NCI-H1436 treated with DMSO at 0.1 percent for 48 hours (cell line): ENCODE results near the gene BAIAP3.

Source experiments
- DNase-seq: peaks from one replicate; lab custom pipeline; 2025; lab: John Stamatoyannopoulos, UW

The BAIAP3 gene

DNA sequence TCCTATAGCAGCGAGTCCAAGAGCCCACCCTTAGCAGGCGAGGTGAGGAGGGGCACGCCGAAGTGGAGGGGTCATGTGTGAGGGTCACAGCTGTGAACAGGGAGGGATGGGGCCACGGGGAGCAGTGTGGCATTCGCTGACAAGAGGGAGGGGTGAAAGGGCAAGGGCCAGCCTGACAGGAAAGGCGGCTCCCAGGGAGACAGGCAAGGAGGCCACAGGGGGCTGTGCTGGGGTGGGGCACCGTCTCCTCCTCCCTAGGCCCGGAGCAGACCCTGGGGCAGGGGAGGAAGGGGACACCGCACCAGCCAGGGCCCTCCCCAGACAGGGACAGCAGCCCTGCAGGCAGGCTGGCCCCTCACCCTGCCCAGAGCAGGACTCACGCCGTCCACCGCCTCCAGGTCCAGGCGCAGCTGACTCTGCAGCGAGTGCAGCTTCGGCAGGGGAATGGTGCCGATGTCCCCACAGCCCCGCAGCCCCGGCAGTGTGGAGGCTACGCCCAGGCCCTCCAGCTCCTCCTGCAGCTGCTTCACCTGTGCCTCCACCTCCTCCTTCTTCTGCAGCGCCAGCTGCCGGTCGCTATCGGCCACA is 33.4 kb downstream of the BAIAP3 start:
- DNase-seq, result no peak

DNA sequence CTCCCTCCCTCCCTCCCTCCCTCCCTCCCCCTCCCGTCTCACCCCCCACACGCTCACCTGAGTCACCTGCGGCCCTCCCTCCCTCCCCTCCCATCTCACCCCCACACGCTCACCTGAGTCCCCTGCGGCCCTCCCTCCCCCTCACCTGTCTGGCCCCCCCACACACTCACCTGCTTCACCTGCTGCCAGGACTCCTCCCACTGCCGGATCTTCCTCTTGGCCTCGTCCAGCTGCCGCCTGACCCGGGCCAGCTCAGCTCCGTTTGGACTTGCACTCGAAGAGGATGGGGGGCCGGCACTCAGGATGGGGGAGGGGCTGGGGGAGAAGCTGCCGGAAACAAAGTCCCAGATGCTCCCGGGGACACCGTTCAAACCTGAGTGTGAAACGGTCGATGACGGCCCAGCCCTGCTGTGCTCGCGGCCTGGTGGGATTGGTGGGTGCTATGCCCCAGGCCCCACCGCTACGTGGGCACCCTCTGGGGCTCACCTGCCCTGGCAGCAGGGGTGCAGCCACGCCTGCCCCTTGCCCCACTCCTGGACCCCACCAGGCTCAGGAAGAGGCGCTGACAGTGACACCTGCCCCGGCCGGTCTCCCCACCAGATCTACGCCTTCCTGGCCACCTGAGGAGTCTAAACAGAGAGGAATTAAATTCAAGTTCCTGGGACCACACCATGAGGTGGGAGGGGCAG is 34.2 kb downstream of the BAIAP3 start:
- DNase-seq, result no peak

- no peak for DNase-seq
Observed at GRCh38 chr16:1371054-1371978, 37.9 kb downstream of the BAIAP3 start.

GRCh38 chr16:1372292-1372950 is 39.0 kb downstream of the BAIAP3 start:
- no peak for DNase-seq

- DNase-seq, result no peak
Observed at GRCh38 chr16:1374418-1375297, 41.2 kb downstream of the BAIAP3 start.

DNA sequence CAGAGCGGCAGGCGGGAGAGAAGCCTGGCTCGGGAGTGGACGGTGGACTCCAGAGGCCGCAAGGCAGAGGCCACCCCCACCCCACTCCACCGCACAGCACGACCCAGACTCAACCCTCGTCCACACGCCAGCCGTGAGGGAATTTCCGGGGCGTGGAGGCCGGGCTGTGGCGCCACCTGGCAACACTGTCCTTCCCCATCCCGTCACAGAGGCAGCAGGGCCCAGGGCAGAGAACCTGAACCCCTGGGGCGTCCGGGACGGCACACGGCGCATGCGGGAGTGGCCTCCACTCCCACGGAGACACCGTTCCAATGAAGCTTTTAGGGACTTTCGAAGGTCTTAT is 41.8 kb downstream of the BAIAP3 start:
- no peak for DNase-seq

DNA sequence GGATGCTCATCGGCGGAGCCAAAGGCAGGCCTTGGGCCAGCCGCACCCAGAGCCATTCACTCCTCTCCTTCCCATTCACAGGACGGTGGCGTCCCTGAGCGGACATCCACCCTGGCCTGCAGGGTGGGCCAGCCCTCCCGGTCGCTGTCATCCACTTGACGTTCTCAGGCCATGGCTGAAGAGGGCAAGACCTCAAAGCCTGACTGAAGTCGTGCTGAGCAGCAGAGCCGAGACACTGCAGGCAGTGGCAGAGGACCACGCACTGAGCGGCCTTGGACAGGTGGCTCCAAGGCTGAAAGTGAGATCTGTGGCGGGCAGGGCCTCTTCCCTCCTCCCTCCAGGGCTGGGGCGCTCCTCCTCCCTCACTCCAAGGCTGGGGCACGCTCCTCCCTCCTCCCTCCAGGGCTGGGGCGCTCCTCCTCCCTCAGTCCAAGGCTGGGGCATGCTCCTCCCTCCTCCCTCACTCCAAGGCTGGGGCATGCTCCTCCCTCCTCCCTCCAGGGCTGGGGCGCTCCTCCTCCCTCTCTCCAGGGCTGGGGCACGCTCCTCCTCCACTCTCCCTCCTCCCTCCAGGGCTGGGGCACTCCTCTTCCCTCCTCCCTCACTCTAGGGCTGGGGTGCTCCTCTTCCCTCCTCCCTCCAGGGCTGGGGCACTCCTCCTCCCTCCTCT is 42.4 kb downstream of the BAIAP3 start:
- DNase-seq, result no peak

GRCh38 chr16:1377406-1378010 is 44.1 kb downstream of the BAIAP3 start:
- DNase-seq, result no peak

- DNase-seq, result no peak
Observed at GRCh38 chr16:1378087-1378803, 44.8 kb downstream of the BAIAP3 start.

DNA sequence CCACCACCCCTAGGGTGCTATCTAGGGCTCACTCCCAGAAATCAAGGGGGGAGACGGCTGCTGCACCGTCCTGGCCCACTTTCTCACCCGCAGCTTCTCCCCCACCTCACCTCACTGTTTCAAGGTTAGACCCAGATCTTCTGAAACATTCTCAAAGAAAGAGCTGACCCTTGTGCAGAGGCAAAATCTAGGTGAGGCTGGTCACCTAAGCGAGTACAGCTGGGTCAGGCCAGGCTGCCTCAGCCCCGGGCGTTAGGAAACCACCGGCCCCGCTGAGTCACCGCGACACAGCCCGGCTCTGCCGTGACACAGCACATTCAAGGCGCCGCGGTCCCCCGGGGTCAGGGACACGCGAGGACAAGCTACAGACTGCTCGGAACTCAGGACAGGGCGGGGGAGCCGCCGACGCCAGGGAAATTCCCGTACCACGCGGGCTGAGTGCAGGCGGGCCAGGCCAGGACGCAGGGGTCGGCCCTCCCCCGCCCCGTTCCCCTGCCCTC is 45.4 kb downstream of the BAIAP3 start:
- DNase-seq, result no peak

GRCh38 chr16:1379304-1380076 is 46.0 kb downstream of the BAIAP3 start:
- DNase-seq, result no peak

- DNase-seq, result no peak
Observed at GRCh38 chr16:1380195-1380594, 46.8 kb downstream of the BAIAP3 start.

DNA sequence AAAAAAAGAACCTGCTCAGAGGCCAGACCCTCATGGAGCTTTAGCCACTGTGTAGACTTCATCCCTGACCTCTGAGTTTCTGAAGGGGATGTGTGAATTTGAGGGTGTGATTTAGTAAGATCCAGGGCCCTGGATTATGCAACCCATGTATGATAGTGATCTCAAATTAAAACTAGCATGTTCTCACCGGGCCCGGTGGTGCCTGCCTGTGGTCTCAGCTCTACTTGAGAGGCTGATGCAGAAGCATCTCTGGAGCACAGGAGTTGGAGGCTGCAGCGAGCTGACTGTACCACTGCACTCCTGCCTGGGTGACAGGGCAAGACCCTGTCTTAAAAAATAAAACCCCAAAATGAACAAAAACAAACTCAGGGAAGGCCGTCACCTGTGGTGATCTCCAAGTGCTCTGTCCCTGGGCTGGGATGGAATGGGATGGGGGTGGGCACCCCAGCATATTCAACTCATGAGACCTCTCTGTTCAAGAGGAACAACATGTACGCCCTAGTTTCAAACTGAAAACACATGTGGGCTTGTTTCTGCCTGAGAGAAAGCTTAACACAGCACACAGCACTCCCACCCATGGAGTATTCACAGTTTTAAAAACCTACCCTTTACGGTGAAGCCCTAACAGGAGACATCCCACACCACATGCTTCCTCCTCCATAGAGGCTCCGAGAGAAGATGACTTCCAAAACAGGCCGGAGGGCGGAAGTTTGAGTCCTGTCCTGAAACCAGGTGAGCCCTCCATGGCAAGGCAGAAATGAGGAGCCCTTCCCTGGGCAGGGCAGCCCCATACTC is 48.4 kb downstream of the BAIAP3 start:
- DNase-seq, result no peak

GRCh38 chr16:1383556-1383955 is 50.1 kb downstream of the BAIAP3 start:
- DNase-seq, result no peak

- DNase-seq, result no peak
Observed at GRCh38 chr16:1385232-1385631, 51.8 kb downstream of the BAIAP3 start.

DNA sequence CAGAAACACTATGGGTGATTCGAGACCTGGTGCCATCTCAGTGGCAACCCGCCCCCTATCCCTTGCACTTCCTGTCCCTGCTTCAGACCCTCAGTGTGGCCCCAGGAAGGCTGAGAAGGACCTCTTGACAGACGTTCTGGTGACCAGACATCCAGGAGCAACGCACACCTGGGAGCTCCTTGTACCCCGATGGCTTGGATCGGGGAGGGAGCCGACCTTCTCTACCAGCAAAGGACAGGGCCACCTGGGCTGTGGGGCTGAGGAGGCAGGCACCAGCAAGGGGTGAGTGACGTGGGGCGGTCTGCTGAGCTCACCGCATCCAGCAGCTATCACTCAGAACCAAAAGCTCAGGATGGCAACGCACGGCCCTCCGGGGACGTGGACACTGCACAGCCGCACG is 53.9 kb downstream of the BAIAP3 start:
- DNase-seq, result no peak

DNA sequence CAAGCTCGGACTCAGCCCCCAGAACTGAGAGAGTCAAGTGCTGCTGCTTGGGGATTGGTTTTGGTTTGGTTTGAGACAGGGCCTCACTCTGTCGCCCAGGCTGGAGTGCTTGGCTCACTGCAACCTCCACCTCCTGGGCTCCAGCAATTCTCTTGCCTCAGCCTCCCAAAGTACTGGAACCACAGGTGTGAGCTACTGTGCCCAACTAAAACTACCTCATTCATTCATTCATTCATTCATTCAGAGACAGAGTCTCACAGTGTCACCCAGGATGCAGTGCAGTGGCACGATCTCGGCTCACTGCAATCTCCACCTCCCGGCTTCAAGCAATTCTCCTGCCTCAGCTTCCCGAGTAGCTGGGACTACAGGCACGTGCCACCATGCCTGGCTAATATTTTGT is 56.3 kb downstream of the BAIAP3 start:
- DNase-seq, result no peak

GRCh38 chr16:1390239-1390779 is 56.9 kb downstream of the BAIAP3 start:
- no peak for DNase-seq
